B cell (primary cell): ENCODE results near the gene EGFR. TPM values are rescaled to one million over a fixed set of nuclear protein-coding genes. Genes with fewer than 3 reads are reported as not detected.

ENCODE experiments used
- ATAC-seq: fragments of 200-7000 bp; cut with Tn5 transposase; one replicate; pipeline ENCODE4 v1.10.0; 2021; ENCODE audit warnings: low read depth, mild to moderate bottlenecking, moderate number of reproducible peaks, moderate library complexity
- CTCF ChIA-PET: fragments of 350-600 bp; sonication (Branson Sonifier 250); formaldehyde crosslinking; loops from one replicate; lab custom pipeline; 2021; ENCODE audit warnings: antibody characterized with exemption, inconsistent platforms; lab: Charles Lee
- POLR2A ChIA-PET: fragments of 350-600 bp; sonication (Branson Sonifier 250); formaldehyde crosslinking; loops from one replicate; lab custom pipeline; 2021; ENCODE audit warnings: antibody characterized with exemption; lab: Charles Lee
- DNase-seq: peaks from one replicate; pipeline ENCODE4 v3.0.0; 2013
- H2AFZ ChIP-seq: 2 replicates; pipeline ENCODE4 v1.6.1; 2012; ENCODE audit warnings: mild to moderate bottlenecking, low read depth, low read length; ENCODE audit not compliant: insufficient read depth, poor library complexity, severe bottlenecking
- H3K27ac ChIP-seq, 2 donors: 1 replicate in 1 of 2; 2 replicates in 1 of 2; pipeline ENCODE4 v1.5.1; 2012 to 2013; ENCODE audit warnings: low read length in 2 of 2, mild to moderate bottlenecking in 2 of 2, moderate library complexity in 1 of 2
- H3K27me3 ChIP-seq, 4 experiments: fragments of 200-600 bp in 1 of 4; sonication (generic) in 1 of 4; replicated peaks in 1 of 4; 1 replicate in 2 of 4; 2 replicates in 2 of 4; pipeline versions ENCODE4 v1.6.1 to v1.7.0; 2013 to 2016; ENCODE audit warnings: low read length in 3 of 4, mild to moderate bottlenecking in 2 of 4, mixed read lengths in 1 of 4, moderate library complexity in 1 of 4; ENCODE audit not compliant: insufficient read depth in 4 of 4, control insufficient read depth in 3 of 4; ENCODE audit errors: control extremely low read depth in 1 of 4
- H3K36me3 ChIP-seq, 2 experiments: replicated peaks in 1 of 2; 1 replicate in 1 of 2; 2 replicates in 1 of 2; pipeline versions ENCODE4 v1.6.1 to v1.7.1; 2013; ENCODE audit warnings: low read length in 1 of 2; ENCODE audit not compliant: insufficient read depth in 2 of 2, control insufficient read depth in 1 of 2; ENCODE audit errors: control extremely low read depth in 1 of 2, extremely low read depth in 1 of 2
- H3K4me1 ChIP-seq, 2 donors: fragments of 200-600 bp in 1 of 2; sonication (generic) in 1 of 2; 1 replicate in 1 of 2; 2 replicates in 1 of 2; pipeline versions ENCODE4 v1.5.1 to v1.6.1; 2013 to 2017; ENCODE audit warnings: low read length in 2 of 2; ENCODE audit not compliant: control insufficient read depth in 2 of 2, insufficient read depth in 2 of 2
- H3K4me2 ChIP-seq: replicated peaks from 2 replicates; pipeline ENCODE3; 2012; ENCODE audit warnings: mild to moderate bottlenecking, low read depth, low read length; ENCODE audit not compliant: poor library complexity, severe bottlenecking
- H3K4me3 ChIP-seq, 5 experiments: fragments of 200-600 bp in 1 of 5; sonication (generic) in 1 of 5; 1 replicate in 3 of 5; 2 replicates in 2 of 5; pipeline versions ENCODE4 v1.5.1 to v1.7.0; 2011 to 2016; ENCODE audit warnings: low read length in 4 of 5, mild to moderate bottlenecking in 4 of 5, low read depth in 2 of 5, control low read depth in 1 of 5, moderate library complexity in 1 of 5; ENCODE audit not compliant: insufficient read depth in 1 of 5; ENCODE audit errors: control extremely low read depth in 1 of 5, extremely low read depth in 1 of 5
- H3K79me2 ChIP-seq: fragments of 200-600 bp; sonication (generic); one replicate; pipeline ENCODE4 v1.6.0; 2016; ENCODE audit warnings: low read length; ENCODE audit not compliant: control insufficient read depth, insufficient read depth
- H3K9ac ChIP-seq: fragments of 200-600 bp; sonication (generic); 2 replicates; pipeline ENCODE4 v1.6.1; 2017; ENCODE audit warnings: mild to moderate bottlenecking, low read length, moderate library complexity
- H3K9me3 ChIP-seq, 3 donors: one replicate each; pipeline versions ENCODE4 v1.6.1 to v1.7.1; 2013; ENCODE audit warnings: low read length in 2 of 3; ENCODE audit not compliant: control insufficient read depth in 2 of 3, insufficient read depth in 1 of 3; ENCODE audit errors: control extremely low read depth in 1 of 3
- H4K20me1 ChIP-seq: 2 replicates; pipeline ENCODE4 v1.6.0; 2012; ENCODE audit warnings: mild to moderate bottlenecking, low read length; ENCODE audit not compliant: insufficient read depth, control insufficient read depth, poor library complexity, severe bottlenecking
- H3K27ac Mint-ChIP-seq: one replicate; pipeline ENCODE4 v1.8.0; 2021; ENCODE audit warnings: mixed read lengths
- H3K27me3 Mint-ChIP-seq: one replicate; pipeline ENCODE4 v1.8.0; 2021; ENCODE audit warnings: mixed read lengths
- H3K4me1 Mint-ChIP-seq: one replicate; pipeline ENCODE4 v1.8.0; 2021; ENCODE audit warnings: mixed read lengths
- H3K4me3 Mint-ChIP-seq: one replicate; pipeline ENCODE4 v1.8.0; 2021; ENCODE audit warnings: mixed read lengths
- H3K9me3 Mint-ChIP-seq: one replicate; pipeline ENCODE4 v1.8.0; 2022; ENCODE audit warnings: mixed read lengths; ENCODE audit not compliant: insufficient read depth
- CTCF ChIP-seq: fragments of 200-600 bp; IDR thresholded peaks from one replicate; pipeline ENCODE4 v1.8.0; 2022; ENCODE audit warnings: antibody characterized with exemption, mild to moderate bottlenecking
- EZH2 ChIP-seq: IDR thresholded peaks from 2 replicates; pipeline ENCODE4 v1.6.1; 2012; ENCODE audit warnings: borderline replicate concordance, low read depth, mild to moderate bottlenecking, moderate library complexity, low read length; ENCODE audit not compliant: insufficient read depth, poor library complexity, severe bottlenecking
- WGBS: methylation state at CpG from one replicate; pipeline ENCODE4 v1.1.5; 2013; ENCODE audit warnings: missing lambda C conversion rate; ENCODE audit not compliant: insufficient coverage; 5-methylcytosine and 5-hydroxymethylcytosine counted together
- intact Hi-C: fragments of 100-400 bp; cut with micrococcal nuclease; formaldehyde crosslinking; loops from one replicate; pipeline ENCODE4 v1.10.0; 2022
- polyA plus RNA-seq: library from polyadenylated mRNA; depleted of rRNA; stranded (reverse); fragments of >200 nt; gene quantifications from 2 replicates; pipeline ENCODE4 v1.2.3, GENCODE V29; 2012
- total RNA-seq, 2 donors: library from RNA; stranded (reverse); fragments of 120-200 nt in 1 of 2; gene quantifications; 1 replicate in 1 of 2; 2 replicates in 1 of 2; pipeline versions ENCODE4 v1.2.3 to v1.2.4, GENCODE V29; 2013 to 2022

Gene EGFR
- total and polyA plus RNA-seq, 2 donors (not counting 1 experiment from before 2014, with no cell fraction given), result not detected

DNA sequence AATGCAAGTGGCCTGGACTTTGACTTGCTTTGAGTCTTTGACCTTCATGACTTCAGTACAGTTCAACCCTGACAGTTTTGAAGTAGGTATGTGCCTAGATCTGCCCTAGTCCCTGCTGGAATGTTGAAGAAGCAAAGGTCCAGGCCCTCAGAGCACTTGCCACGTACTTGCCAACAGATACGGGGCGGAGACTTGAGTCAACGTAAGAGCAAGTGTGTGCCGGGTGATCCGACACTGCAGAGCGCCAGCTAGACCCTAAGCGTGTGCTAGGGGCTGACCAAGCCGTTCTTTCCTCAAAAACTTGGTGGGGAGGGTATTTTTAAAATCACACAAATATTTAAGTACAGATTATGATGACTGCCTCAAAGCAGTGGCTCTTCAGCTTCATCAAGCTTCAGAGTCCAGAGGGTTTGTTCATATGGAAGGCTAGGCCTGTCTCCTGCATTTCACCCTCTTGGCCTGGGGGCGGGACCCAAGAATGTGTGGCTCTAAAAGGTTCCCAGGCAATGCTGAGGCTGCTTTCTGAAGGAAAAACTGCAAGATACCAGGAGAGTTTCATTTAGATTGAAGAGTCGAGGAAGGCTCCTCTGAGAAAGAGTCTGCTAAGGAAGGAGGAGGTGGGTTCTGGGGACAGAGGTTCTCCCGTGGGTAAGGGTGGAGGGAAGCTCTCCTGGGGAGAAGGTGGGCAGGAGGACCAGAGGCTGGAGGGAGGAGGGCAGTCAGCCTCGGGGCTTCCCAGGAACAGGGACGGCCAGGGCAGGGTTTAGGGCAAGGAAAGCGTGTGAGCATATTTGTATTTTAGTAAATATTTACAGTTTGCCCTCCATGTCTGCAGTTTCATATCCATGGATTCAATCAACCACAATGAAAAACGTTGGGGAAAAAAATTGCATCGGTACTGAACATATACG lies 160.3 kb downstream of the EGFR start:
- H3K4me3 Mint-ChIP-seq, result no peak overlapping the region

More for the DNA sequence above, 160.3 kb downstream of the EGFR start:
- Histone ChIP-seq H3K36me3 (no peaks in the 10 kb centered on the region), H3K79me2 (no peaks in the 10 kb centered on the region), H4K20me1 (no peaks in the 10 kb centered on the region), H3K4me3 (no peak overlapping the region), H3K4me1 (no peaks in the 10 kb centered on the region), H3K9ac (no peak overlapping the region), H3K27me3 (no peaks in the 10 kb centered on the region), H3K27ac (no peak overlapping the region), H3K9me3 (no peaks in the 10 kb centered on the region), H3K4me2 (no peak overlapping the region), H2AFZ (no peak overlapping the region)
- Mint-ChIP-seq H3K9me3 (no peaks in the 10 kb centered on the region), H3K4me1 (no peaks in the 10 kb centered on the region), H3K27ac (no peak overlapping the region), H3K27me3 (no peaks in the 10 kb centered on the region)
- ChIA-PET POLR2A (no interaction called here), CTCF (no interaction called here)
- TF ChIP-seq EZH2 (no peak), CTCF (no peak)
- WGBS, result 79% methylated on average over 8 of the region's 18 CpGs
- intact Hi-C loops, result no loop called here
- ATAC-seq (no peak), DNase-seq (no peak)
